PC-9 (cell line): Measurements from ENCODE around the gene ORAI3. TPM values are rescaled to one million over a fixed set of nuclear protein-coding genes. Genes with fewer than 3 reads are reported as not detected.

Experiments used
- BruUV-seq: library from RNA; stranded (reverse); fragments of 400-500 nt; replicated peaks from 2 replicates; lab custom pipeline; 2021; lab: Mats Ljungman, UMichigan
- CTCF ChIA-PET: fragments of 300-600 bp; sonication (Branson Sonifier 250); formaldehyde crosslinking; loops from one replicate; lab custom pipeline; 2022; ENCODE audit warnings: antibody characterized with exemption; lab: Charles Lee
- POLR2A ChIA-PET: fragments of 300-600 bp; sonication (Branson Sonifier 250); formaldehyde crosslinking; loops from one replicate; lab custom pipeline; 2022; ENCODE audit warnings: antibody characterized with exemption; ENCODE audit not compliant: unreplicated experiment; lab: Charles Lee
- DNase-seq, 2 experiments: peaks; one replicate each; pipeline versions ENCODE4 v3.0.0 to v3.0.0-alpha.2; 2015 to 2022; ENCODE audit warnings: mixed read lengths in 1 of 2
- H2AFZ ChIP-seq: fragments of 200-600 bp; sonication (generic); 2 replicates; pipeline ENCODE4 v1.8.1; 2017; ENCODE audit warnings: antibody characterized with exemption
- H3F3A ChIP-seq: fragments of 200-600 bp; sonication (generic); 2 replicates; pipeline ENCODE4 v1.8.1; 2017; ENCODE audit warnings: antibody characterized with exemption, mild to moderate bottlenecking, low read depth; ENCODE audit not compliant: insufficient read depth
- H3K27ac ChIP-seq: fragments of 200-600 bp; sonication (generic); 2 replicates; pipeline ENCODE4 v1.6.1; 2016; ENCODE audit warnings: mixed run types
- H3K27me3 ChIP-seq: fragments of 200-600 bp; sonication (generic); 2 replicates; pipeline ENCODE4 v1.6.1; 2016; ENCODE audit warnings: low read depth, mixed run types; ENCODE audit not compliant: insufficient read depth
- H3K36me3 ChIP-seq: fragments of 200-600 bp; sonication (generic); 2 replicates; pipeline ENCODE4 v1.6.1; 2016; ENCODE audit warnings: low read depth, mixed run types
- H3K4me1 ChIP-seq: fragments of 200-600 bp; sonication (generic); replicated peaks from 2 replicates; pipeline ENCODE4 v1.6.1; 2016; ENCODE audit warnings: mixed run types; ENCODE audit not compliant: insufficient read depth
- H3K4me2 ChIP-seq: fragments of 200-600 bp; sonication (generic); 2 replicates; pipeline ENCODE4 v1.6.1; 2017; ENCODE audit warnings: mixed run types
- H3K4me3 ChIP-seq: fragments of 200-600 bp; sonication (generic); 2 replicates; pipeline ENCODE4 v1.6.1; 2016; ENCODE audit warnings: mixed run types
- H3K79me2 ChIP-seq: fragments of 200-600 bp; sonication (generic); 2 replicates; pipeline ENCODE4 v1.6.1; 2017; ENCODE audit warnings: low read depth, mixed run types
- H3K9me2 ChIP-seq: fragments of 200-600 bp; sonication (generic); 2 replicates; pipeline ENCODE4 v1.8.1; 2017; ENCODE audit warnings: mild to moderate bottlenecking; ENCODE audit not compliant: insufficient read depth
- H3K9me3 ChIP-seq: fragments of 200-600 bp; sonication (generic); 2 replicates; pipeline ENCODE4 v1.8.1; 2016; ENCODE audit warnings: low read depth; ENCODE audit not compliant: insufficient read depth
- H4K20me1 ChIP-seq: fragments of 200-600 bp; sonication (generic); 2 replicates; pipeline ENCODE4 v1.8.1; 2017; ENCODE audit not compliant: insufficient read depth
- EZH2 ChIP-seq: fragments of 200-600 bp; sonication (generic); IDR thresholded peaks from 2 replicates; pipeline ENCODE4 v1.8.0; 2017; ENCODE audit warnings: antibody characterized with exemption, low read depth
- intact Hi-C: fragments of 100-400 bp; cut with micrococcal nuclease; formaldehyde crosslinking; loops from one replicate; pipeline ENCODE4 v1.10.0; 2022; ENCODE audit not compliant: unreplicated experiment
- total RNA-seq: library from RNA; stranded (reverse); gene quantifications from 2 replicates; pipeline ENCODE4 v1.2.3, GENCODE V29; 2021
- TF ChIP-seq, protein P1 (sequence below): fragments of 200-600 bp; sonication (generic); conservative IDR thresholded peaks from 2 replicates; pipeline ENCODE4 v1.6.1; 2017; ENCODE audit warnings: mixed run types, antibody characterized with exemption, mild to moderate bottlenecking, moderate library complexity

The ORAI3 gene
- total RNA-seq, 1 experiment from 2014 or later = 43.5 TPM

DNA sequence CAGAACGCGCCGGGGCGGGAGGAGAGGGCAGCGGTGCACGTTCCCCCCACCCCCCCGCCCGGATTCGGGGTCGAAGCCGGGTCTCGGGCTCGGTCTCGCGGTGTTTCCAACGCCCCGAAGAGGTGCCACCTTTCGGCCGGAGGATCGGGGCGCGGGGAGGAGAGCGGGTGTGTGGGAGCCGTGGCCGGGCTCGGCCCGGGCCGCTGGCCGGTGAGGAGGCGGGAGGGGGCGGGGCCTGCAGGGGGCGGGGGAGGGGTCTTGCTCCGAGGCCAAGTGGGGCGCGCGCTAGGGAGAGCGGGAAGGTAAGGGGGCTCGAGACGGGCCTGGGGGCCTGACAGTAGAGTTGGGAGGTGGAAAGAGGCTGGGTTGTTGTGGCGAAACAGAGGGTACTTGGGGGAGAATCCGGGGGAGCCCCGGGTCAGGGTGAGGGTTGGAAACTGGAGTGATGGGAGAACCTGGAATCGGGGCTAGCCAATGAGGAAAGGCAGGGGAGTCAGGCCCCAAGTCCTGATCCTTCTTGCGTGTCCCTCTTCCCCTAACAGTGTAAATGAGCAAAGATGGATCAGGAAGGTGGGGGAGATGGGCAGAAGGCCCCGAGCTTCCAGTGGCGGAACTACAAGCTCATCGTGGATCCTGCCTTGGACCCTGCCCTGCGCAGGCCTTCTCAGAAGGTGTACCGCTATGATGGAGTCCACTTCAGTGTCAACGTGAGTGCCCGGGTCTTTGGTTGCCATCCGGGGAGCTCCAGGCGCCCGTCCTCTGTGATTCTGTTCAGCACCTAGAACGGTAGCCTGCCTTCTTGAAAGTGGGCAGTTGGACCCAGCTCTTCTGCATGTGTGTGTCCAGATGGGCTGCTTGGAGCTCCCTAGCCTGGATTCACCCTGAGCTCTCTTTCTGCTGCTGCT is 9.6 kb downstream of the ORAI3 start:
- Histone ChIP-seq H3K9me2 (no peaks in the 10 kb centered on the region), H3K4me2 (peak overlapping the region; percentile 94), H3K27ac (no peak overlapping the region), H3K79me2 (peaks cover 22% of the 10 kb centered on the region), H3K9me3 (no peaks in the 10 kb centered on the region), H3K27me3 (no peaks in the 10 kb centered on the region), H2AFZ (no peak overlapping the region), H4K20me1 (peaks cover 16% of the 10 kb centered on the region), H3K36me3 (peaks cover 40% of the 10 kb centered on the region), H3F3A (peaks cover 38% of the 10 kb centered on the region), H3K4me3 (peak overlapping the region; percentile 97), H3K4me1 (peaks cover 9% of the 10 kb centered on the region)
- DNase-seq = peak; percentile 58 to 83
- intact Hi-C loops = loop anchor here (10.0 kb wide), 2 partner anchors 496 to 906 kb away; partner anchors contain the start of gene ARMC5
- ChIA-PET POLR2A (interaction anchor here (0.6 kb wide), 1 partner anchor 493 kb away, joined by 3 read pairs; no protein-coding TSS in a partner anchor), CTCF (interaction anchor here (0.6 to 0.9 kb wide), 4 partner anchors 9 to 300 kb away, joined by 3 to 6 read pairs (median 4); partner anchors contain the start of gene FBRS)
- no TSS peak for BruUV-seq
- no peak for TF ChIP-seq EZH2
- TF ChIP-seq, protein P1, sequence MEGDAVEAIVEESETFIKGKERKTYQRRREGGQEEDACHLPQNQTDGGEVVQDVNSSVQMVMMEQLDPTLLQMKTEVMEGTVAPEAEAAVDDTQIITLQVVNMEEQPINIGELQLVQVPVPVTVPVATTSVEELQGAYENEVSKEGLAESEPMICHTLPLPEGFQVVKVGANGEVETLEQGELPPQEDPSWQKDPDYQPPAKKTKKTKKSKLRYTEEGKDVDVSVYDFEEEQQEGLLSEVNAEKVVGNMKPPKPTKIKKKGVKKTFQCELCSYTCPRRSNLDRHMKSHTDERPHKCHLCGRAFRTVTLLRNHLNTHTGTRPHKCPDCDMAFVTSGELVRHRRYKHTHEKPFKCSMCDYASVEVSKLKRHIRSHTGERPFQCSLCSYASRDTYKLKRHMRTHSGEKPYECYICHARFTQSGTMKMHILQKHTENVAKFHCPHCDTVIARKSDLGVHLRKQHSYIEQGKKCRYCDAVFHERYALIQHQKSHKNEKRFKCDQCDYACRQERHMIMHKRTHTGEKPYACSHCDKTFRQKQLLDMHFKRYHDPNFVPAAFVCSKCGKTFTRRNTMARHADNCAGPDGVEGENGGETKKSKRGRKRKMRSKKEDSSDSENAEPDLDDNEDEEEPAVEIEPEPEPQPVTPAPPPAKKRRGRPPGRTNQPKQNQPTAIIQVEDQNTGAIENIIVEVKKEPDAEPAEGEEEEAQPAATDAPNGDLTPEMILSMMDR = no peak

DNA sequence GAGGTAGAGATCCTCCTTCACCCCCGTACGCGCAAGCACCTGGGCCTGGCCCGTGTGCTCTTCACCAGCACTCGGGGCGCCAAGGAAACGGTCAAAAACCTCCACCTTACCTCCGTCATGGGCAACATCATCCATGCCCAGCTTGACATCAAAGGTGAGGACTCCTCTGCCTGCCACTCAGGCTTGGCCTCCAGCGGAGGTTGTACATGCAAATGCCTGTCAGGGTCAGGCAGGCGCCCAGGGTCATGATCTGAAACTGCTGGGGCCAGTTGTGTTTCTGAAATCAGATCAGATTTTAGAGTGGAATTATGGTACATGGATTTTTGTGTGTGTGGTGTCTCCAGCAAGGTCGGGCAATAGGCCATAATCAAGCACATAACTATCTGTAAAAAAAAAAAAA is 12.5 kb downstream of the ORAI3 start:
- H3K9me3 ChIP-seq = no peaks in the 10 kb centered on the region
- H3K27ac ChIP-seq = no peak overlapping the region
- no TSS peak for BruUV-seq
- intact Hi-C loops = no loop called here
- H3K27me3 ChIP-seq = no peaks in the 10 kb centered on the region
- no peak overlapping the region for H3K4me3 ChIP-seq
- ChIA-PET POLR2A (no interaction called here), CTCF (no interaction called here)
- H3K79me2 ChIP-seq = peaks cover 22% of the 10 kb centered on the region
- DNase-seq = peak in 1 of 2 experiments; percentile 21
- H3K4me1 ChIP-seq = peaks cover 9% of the 10 kb centered on the region
- H2AFZ ChIP-seq = no peak overlapping the region
- peaks cover 48% of the 10 kb centered on the region for H3K36me3 ChIP-seq
- H3K4me2 ChIP-seq = no peak overlapping the region
- H3F3A ChIP-seq = peaks cover 19% of the 10 kb centered on the region
- TF ChIP-seq, protein P1 = no peak
- TF ChIP-seq EZH2 = no peak
- no peaks in the 10 kb centered on the region for H3K9me2 ChIP-seq
- peaks cover 16% of the 10 kb centered on the region for H4K20me1 ChIP-seq

DNA sequence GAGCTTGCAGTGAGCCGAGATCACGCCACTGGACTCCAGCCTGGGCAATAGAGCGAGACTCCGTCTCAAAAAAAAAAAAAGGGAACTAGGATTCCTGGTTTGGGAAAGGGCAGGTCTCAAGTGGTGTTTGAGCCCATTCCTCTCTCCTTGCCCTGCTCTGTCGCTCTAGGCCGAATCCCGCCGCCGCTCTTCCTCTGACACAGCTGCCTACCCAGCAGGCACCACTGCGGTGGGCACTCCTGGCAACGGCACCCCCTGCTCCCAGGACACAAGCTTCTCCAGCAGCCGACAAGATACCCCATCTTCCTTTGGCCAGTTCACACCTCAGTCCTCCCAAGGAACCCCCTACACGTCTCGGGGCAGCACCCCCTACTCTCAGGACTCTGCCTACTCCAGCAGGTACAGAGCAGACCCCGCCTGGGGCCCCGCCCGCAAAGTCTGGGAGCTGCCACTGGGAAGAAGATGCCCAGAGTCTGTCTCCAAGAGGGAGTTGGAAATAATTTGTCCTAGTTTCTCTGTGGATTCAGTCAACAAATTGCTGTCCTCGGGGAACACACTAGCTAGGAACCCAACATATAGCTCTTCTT is 15.2 kb downstream of the ORAI3 start:
- Histone ChIP-seq H3K27me3 (no peaks in the 10 kb centered on the region), H3K36me3 (peaks cover 57% of the 10 kb centered on the region), H3K27ac (no peak overlapping the region), H3K9me2 (no peaks in the 10 kb centered on the region), H3F3A (peaks cover 2% of the 10 kb centered on the region), H2AFZ (no peak overlapping the region), H3K79me2 (peaks cover 15% of the 10 kb centered on the region), H3K4me2 (no peak overlapping the region), H3K4me1 (peaks cover 3% of the 10 kb centered on the region), H4K20me1 (peaks cover 12% of the 10 kb centered on the region), H3K4me3 (no peak overlapping the region), H3K9me3 (no peaks in the 10 kb centered on the region)
- POLR2A ChIA-PET = interaction anchor here (0.6 kb wide), 1 partner anchor 242 kb away, joined by 3 read pairs; no protein-coding TSS in a partner anchor
- intact Hi-C loops = no loop called here
- peak in 1 of 2 experiments; percentile 8 for DNase-seq
- no TSS peak for BruUV-seq
- CTCF ChIA-PET = no interaction called here
- no peak for TF ChIP-seq EZH2
- TF ChIP-seq, protein P1 = no peak
